Measurements from ENCODE around the gene ZNF839.
"Not testable (repeated sequence)": the region's sequence is repeated elsewhere in the genome, so short reads cannot be mapped to it uniquely, and the experiment has no call there.

ZNF839 gene

GRCh38 chr14:102333390-102333789, 13.8 kb downstream of the ZNF839 start:
- intact Hi-C loops (cut with DNase I), result no loop called here
- no peak for DNase-seq

GRCh38 chr14:102333795-102334705, 14.5 kb downstream of the ZNF839 start:
- DNase-seq, result no peak
- intact Hi-C loops (cut with DNase I), result no loop called here

GRCh38 chr14:102335163-102335562, 15.6 kb downstream of the ZNF839 start:
- peak in 1 of 42 donors; percentile 19 for DNase-seq
- intact Hi-C loops (cut with DNase I), result no loop called here

- DNase-seq, result peak in 7 of 42 donors; percentile 17 to 53 (median 35)
- intact Hi-C loops (cut with DNase I), result no loop called here
Observed at GRCh38 chr14:102338724-102339123, 19.2 kb downstream of the ZNF839 start.

- intact Hi-C loops (cut with DNase I), result no loop called here
- DNase-seq, result no peak
Observed at GRCh38 chr14:102341566-102341965, 22.0 kb downstream of the ZNF839 start.

- intact Hi-C loops (cut with DNase I), result no loop called here
- no peak for DNase-seq
Observed at GRCh38 chr14:102342238-102342637, 22.7 kb downstream of the ZNF839 start.

- peak in 1 of 42 donors; percentile 28 for DNase-seq
- intact Hi-C loops (cut with DNase I), result no loop called here
Observed at GRCh38 chr14:102344084-102344483, 24.5 kb downstream of the ZNF839 start.

GRCh38 chr14:102344485-102344884, 24.9 kb downstream of the ZNF839 start:
- intact Hi-C loops (cut with DNase I), result no loop called here
- peak; percentile 64 to 96 (median 90) for DNase-seq

- intact Hi-C loops (cut with DNase I), result no loop called here
- no peak for DNase-seq
Observed at GRCh38 chr14:102345232-102345631, 25.7 kb downstream of the ZNF839 start.

- DNase-seq, result no peak
- intact Hi-C loops (cut with DNase I), result no loop called here
Observed at GRCh38 chr14:102346645-102347044, 27.1 kb downstream of the ZNF839 start.

- DNase-seq, result peak in 1 of 42 donors; percentile 4
- intact Hi-C loops (cut with DNase I), result no loop called here
Observed at GRCh38 chr14:102348376-102348775, 28.8 kb downstream of the ZNF839 start.

GRCh38 chr14:102351023-102351422, 31.5 kb downstream of the ZNF839 start:
- DNase-seq, result peak in 1 of 42 donors; percentile 40
- intact Hi-C loops (cut with DNase I), result no loop called here

GRCh38 chr14:102351593-102351992, 32.0 kb downstream of the ZNF839 start:
- DNase-seq; intact Hi-C loops (cut with DNase I): not testable (repeated sequence)

GRCh38 chr14:102352213-102352612, 32.7 kb downstream of the ZNF839 start:
- DNase-seq, result peak in 12 of 42 donors; percentile 17 to 72 (median 44)
- intact Hi-C loops (cut with DNase I), result no loop called here

- intact Hi-C loops (cut with DNase I), result no loop called here
- DNase-seq, result peak in 4 of 42 donors; percentile 12 to 47 (median 38)
Observed at GRCh38 chr14:102353126-102353619, 33.6 kb downstream of the ZNF839 start.

GRCh38 chr14:102356280-102356679, 36.7 kb downstream of the ZNF839 start:
- DNase-seq, result no peak
- intact Hi-C loops (cut with DNase I), result no loop called here

GRCh38 chr14:102359341-102359740, 39.8 kb downstream of the ZNF839 start:
- intact Hi-C loops (cut with DNase I), result no loop called here
- no peak for DNase-seq

- intact Hi-C loops (cut with DNase I), result loop anchor here (10.0 kb wide), 2 partner anchors 54 to 154 kb away; no protein-coding TSS in a partner anchor
- no peak for DNase-seq
Observed at GRCh38 chr14:102360388-102360787, 40.8 kb downstream of the ZNF839 start.

- DNase-seq, result peak in 1 of 42 donors; percentile 5
- intact Hi-C loops (cut with DNase I), result loop anchor here (10.0 kb wide), 2 partner anchors 53 to 153 kb away; no protein-coding TSS in a partner anchor
Observed at GRCh38 chr14:102362084-102362483, 42.5 kb downstream of the ZNF839 start.

- peak; percentile 97 to 100 (median 99) for DNase-seq
- intact Hi-C loops (cut with DNase I), result loop anchor here (10.0 kb wide), 2 partner anchors 52 to 152 kb away; no protein-coding TSS in a partner anchor
Observed at GRCh38 chr14:102362545-102363181, 43.1 kb downstream of the ZNF839 start, which contains the start of the genes CINP and TECPR2. TSS of gene CINP (minus strand) at chr14:102362890. CDS start at chr14:102362851, 39 bp downstream. TSS of gene TECPR2 (plus strand) at chr14:102362941. CDS start at chr14:102376722, 13,781 bp downstream.

Data from head of caudate nucleus (tissue), 42 donors.